ENCODE data around the gene VGLL4.

GRCh38 chr3:11638495-11639358 lies 5.0 kb downstream of the VGLL4 start:
- no peak for TF ChIP-seq CTCF (conservative IDR thresholded peaks at IDR 0.05 in 1 of 2, IDR thresholded peaks at IDR 0.05 in 1 of 2; ENCODE audit: extremely low read depth in 1 of 2, insufficient read depth in 1 of 2, low read depth in 1 of 2, low read length in 2 of 2)
- TF ChIP-seq EZH2 (IDR thresholded peaks at IDR 0.05; ENCODE audit: borderline replicate concordance, low read length) = no peak

Measured in mammary epithelial cell (primary cell).